ENCODE measurements around the gene FCRLA.
"Not testable (repeated sequence)": the region's sequence is repeated elsewhere in the genome, so short reads cannot be mapped to it uniquely, and the experiment has no call there.

The FCRLA gene, protein sequence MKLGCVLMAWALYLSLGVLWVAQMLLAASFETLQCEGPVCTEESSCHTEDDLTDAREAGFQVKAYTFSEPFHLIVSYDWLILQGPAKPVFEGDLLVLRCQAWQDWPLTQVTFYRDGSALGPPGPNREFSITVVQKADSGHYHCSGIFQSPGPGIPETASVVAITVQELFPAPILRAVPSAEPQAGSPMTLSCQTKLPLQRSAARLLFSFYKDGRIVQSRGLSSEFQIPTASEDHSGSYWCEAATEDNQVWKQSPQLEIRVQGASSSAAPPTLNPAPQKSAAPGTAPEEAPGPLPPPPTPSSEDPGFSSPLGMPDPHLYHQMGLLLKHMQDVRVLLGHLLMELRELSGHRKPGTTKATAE

GRCh38 chr1:161706482-161707347 is at the start of gene FCRLA:
Gene FCRLA, plus strand, starts transcription at chr1:161707229. Its CDS starts 36 bp downstream, at chr1:161707265.
- no peak for DNase-seq

DNA sequence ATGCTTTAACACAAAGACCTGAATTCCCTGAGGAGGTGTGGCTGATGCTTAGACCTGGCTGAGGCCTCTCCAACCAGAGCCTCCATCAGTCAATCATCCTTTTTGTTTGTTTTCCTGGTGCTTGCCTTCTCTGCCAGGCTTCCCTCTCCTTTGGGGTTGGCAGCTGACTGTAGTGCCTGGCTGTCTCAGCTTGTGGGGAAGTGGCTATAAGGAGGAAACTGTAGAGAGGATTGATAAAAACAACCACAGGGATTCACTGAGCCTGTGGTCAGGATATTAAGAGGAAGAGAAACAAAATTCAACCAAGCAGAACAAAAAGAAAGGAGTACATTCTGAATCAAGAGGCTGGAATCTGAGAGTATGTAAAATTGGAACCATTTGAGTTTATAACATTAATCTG is 48.5 kb upstream of the FCRLA start:
- not testable (repeated sequence) for DNase-seq

DNA sequence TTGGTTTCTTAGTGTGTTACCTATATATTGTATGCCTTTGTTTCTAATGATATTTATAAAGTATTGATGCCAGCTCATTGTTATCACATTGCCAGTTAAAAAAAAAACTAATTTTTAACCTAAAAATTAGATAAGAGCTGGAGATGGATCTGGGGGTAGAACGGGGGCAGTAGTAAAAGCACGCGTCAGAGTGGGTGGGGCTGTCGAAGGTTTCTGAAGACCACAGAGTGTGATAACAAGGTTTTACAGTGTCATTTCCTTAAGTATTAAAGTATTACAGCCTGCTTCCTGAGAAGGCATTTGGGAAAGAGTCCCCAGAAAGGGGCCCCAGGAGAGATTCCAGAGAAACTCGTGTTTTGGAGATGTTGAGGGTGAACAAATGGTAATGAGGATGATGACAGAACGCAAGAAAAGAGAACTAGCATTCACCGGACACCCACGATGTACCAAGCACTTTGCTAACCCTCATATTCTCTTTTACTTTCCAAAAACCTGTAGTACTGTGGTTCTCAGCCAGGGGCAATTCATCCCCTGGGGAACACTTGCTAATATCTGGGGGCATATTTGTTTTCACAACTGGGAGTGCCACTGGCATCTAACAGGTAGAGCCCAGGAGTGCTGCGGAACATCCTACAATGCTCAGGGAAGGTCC is 45.2 kb upstream of the FCRLA start:
- not testable (repeated sequence) for DNase-seq

DNA sequence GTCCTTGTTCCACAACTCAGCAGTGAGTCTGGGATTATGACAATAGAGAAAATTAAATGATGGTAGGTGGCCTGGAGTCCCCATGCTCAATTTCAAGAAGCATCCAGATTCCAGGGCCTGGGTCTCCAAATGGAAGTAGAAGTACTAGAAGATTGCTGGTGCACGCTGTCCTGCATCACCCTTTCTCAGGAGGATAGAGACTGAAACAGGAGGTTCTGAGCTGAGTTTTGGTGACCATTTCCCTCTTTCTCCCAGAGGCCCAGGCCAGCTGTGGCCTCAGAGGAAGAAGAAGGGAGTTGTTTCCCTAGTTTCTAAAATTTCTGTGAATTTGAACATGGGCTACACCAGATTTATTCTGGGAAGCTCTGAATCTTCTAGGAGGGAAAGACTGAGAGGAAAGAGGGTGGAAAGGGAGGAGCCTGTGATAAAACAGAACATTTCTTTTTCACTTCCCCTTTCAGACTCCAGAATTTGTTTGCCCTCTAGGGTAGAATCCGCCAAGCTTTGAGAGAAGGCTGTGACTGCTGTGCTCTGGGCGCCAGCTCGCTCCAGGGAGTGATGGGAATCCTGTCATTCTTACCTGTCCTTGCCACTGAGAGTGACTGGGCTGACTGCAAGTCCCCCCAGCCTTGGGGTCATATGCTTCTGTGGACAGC is 44.2 kb upstream of the FCRLA start, which contains the start of gene FCGR2B:
Gene FCGR2B, plus strand, starts transcription at position 460 of the 656 bp plus-strand sequence. Its CDS starts 99 bp downstream, at position 559.
- DNase-seq = not testable (repeated sequence)

GRCh38 chr1:161663569-161663968 is 43.5 kb upstream of the FCRLA start:
- not testable (repeated sequence) for DNase-seq

GRCh38 chr1:161664689-161665088 is 42.3 kb upstream of the FCRLA start:
- not testable (repeated sequence) for DNase-seq

DNA sequence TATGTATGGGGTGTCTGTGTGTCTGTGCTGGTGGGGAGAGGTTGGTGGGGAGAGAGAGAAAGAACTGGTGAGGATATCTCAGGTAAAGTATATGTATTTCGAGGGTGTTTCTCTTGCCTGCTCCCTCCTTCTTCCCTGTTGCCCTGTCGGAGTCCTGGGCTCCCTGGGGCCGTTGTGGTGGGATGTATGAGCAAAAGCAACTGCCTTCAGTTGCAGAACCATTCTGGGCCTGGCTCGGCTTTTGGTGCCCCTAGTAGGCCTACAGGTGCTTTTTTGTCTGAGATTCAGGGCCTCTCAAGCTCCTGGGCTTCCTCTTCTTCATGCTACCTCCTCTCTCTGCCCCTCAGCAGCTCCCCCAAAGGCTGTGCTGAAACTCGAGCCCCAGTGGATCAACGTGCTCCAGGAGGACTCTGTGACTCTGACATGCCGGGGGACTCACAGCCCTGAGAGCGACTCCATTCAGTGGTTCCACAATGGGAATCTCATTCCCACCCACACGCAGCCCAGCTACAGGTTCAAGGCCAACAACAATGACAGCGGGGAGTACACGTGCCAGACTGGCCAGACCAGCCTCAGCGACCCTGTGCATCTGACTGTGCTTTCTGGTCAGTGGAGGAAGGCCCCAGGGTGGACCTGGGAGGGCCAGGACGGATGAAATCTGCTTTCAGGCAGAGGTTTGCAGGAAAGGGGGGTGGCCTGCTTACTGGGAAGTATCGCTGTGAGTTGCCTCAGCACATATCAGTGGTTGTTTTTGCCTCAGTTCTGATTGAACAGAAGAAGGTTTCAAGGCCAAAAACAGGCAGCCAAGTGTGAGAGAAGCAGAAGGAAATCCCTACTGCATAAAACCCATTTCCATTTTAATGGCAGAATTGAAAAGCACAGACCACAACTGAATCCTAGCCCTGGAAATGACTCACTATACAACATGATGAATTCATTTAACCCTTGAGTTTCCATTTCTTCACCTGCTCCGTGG is 35.7 kb upstream of the FCRLA start:
- DNase-seq = not testable (repeated sequence)

DNA sequence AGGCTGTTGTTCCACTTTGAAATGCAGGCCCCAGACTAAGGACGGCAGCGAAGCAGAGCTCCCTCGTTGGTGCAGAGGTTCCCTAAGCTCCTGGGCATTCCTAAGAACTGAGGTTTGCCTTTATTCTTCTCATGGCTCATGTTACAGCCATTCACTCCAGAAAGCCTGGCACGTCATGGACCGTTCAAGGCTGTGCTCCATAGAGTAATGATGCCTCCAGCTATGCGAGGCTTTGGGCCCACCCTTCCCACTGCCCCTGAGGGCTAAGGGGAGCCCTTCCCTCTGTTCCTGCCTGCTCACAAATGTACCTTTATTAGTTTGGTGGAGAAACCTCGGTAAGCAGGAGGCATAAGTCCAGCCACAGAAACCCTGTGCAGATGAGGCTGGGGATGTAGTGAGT is 33.6 kb upstream of the FCRLA start:
- not testable (repeated sequence) for DNase-seq

DNA sequence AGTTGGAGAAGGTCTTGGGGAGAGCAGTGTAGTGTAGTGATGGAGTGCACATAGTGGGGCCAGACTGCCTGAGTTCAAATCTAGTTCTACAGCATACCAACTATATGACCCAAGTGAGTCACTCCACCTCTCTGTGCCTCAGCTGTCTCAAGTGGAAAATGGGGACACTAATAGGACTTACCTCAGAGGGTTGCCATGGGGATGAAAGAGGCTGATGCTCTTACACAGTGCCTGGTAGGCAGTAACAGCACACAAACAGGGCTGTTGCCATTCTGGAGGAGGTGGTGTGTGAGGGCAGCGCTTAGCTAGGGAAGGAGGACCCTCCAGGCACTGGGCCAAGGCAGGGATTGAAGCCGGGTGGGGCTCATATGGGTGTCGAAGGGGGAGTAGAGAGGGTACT is 32.6 kb upstream of the FCRLA start:
- DNase-seq = not testable (repeated sequence)

- DNase-seq = not testable (repeated sequence)
Observed at GRCh38 chr1:161674908-161675307, 32.1 kb upstream of the FCRLA start.

DNA sequence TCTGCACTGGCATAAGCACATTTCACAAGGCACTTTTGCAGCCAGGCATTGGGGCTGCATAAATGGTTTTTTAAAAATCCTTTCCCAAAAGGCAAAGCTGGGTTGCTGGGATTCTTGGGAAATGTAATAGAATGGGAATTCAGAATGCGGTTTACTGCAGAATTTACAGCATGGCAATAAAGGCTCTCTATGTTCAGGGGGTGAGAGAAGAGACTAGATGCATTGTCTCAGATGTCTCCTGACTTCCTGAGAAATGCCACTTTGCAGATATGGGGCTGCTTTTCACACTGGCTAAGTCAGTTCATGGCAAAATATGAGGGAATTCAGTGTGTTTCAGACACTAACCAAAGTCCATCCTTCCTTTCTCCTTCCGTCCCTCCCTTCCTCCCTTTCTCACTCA is 30.6 kb upstream of the FCRLA start:
- DNase-seq = no peak

GRCh38 chr1:161676958-161677689 is 29.9 kb upstream of the FCRLA start:
- no peak for DNase-seq

DNA sequence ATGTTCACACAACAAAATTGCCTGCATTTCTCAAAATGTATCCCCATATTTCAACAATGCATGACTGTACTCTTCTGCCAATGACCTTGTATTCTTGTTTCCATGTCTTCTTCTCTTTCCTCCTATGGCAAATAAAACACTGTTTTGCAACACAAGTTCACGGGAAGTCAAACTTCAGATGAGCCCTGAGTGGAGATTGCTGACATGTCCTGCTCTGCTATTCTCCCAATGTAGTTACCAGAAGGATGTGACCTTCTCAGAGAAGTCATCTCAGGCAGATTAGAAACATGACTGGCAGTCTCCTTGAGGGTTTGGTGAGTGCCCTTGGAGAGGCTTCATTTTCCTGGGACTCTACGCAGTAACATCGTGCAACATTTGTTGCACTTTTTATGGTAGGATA is 28.5 kb upstream of the FCRLA start:
- no peak for DNase-seq

- DNase-seq = no peak
Observed at GRCh38 chr1:161681879-161682278, 25.1 kb upstream of the FCRLA start.

GRCh38 chr1:161688946-161689345 is 18.1 kb upstream of the FCRLA start:
- no peak for DNase-seq

- no peak for DNase-seq
Observed at GRCh38 chr1:161691846-161692245, 15.2 kb upstream of the FCRLA start.

GRCh38 chr1:161693020-161693712 is 13.9 kb upstream of the FCRLA start:
- DNase-seq = not testable (repeated sequence)

GRCh38 chr1:161698302-161698701 is 8.7 kb upstream of the FCRLA start:
- not testable (repeated sequence) for DNase-seq

- no peak for DNase-seq
Observed at GRCh38 chr1:161702250-161702649, 4.8 kb upstream of the FCRLA start.

- DNase-seq = no peak
Observed at GRCh38 chr1:161705537-161705936, 1.5 kb upstream of the FCRLA start.
